Stomach smooth muscle (tissue), 2 donors: ENCODE results near the gene RNF123.

Source experiments
- H3K27ac ChIP-seq: one replicate; pipeline ENCODE4 v1.7.0; 2013; ENCODE audit warnings: mild to moderate bottlenecking, low read length, inconsistent platforms
- H3K27me3 ChIP-seq, 2 donors: one replicate each; pipeline ENCODE4 v1.7.0; 2013; ENCODE audit warnings: low read length in 2 of 2; ENCODE audit not compliant: insufficient read depth in 2 of 2, control insufficient read depth in 1 of 2
- H3K36me3 ChIP-seq, 2 donors: one replicate each; pipeline ENCODE4 v1.7.0; 2013; ENCODE audit warnings: low read length in 2 of 2; ENCODE audit not compliant: control insufficient read depth in 2 of 2, insufficient read depth in 2 of 2
- H3K4me1 ChIP-seq: one replicate; pipeline ENCODE4 v1.7.0; 2013; ENCODE audit warnings: low read length; ENCODE audit not compliant: control insufficient read depth, insufficient read depth
- H3K4me3 ChIP-seq, 2 donors: one replicate each; pipeline ENCODE4 v1.7.0; 2013; ENCODE audit warnings: low read length in 2 of 2
- H3K9ac ChIP-seq, 2 donors: one replicate each; pipeline ENCODE4 v1.7.0; 2013; ENCODE audit warnings: low read length in 2 of 2, mild to moderate bottlenecking in 1 of 2
- H3K9me3 ChIP-seq, 2 donors: one replicate each; pipeline ENCODE4 v1.7.0; 2013; ENCODE audit warnings: low read length in 2 of 2; ENCODE audit not compliant: control insufficient read depth in 2 of 2
- donor health status: healthy.
- donor health status: Pancreatic carcinoma.

RNF123 gene

GRCh38 chr3:49650637-49651036, 38.7 kb upstream of the RNF123 start:
- Histone ChIP-seq H3K9ac (no peak overlapping the region), H3K4me1 (no peaks in the 10 kb centered on the region), H3K27ac (no peak overlapping the region), H3K4me3 (no peak overlapping the region), H3K27me3 (peaks cover 0 to 2% of the 10 kb centered on the region in 2 donors), H3K36me3 (no peaks in the 10 kb centered on the region), H3K9me3 (no peaks in the 10 kb centered on the region)

DNA sequence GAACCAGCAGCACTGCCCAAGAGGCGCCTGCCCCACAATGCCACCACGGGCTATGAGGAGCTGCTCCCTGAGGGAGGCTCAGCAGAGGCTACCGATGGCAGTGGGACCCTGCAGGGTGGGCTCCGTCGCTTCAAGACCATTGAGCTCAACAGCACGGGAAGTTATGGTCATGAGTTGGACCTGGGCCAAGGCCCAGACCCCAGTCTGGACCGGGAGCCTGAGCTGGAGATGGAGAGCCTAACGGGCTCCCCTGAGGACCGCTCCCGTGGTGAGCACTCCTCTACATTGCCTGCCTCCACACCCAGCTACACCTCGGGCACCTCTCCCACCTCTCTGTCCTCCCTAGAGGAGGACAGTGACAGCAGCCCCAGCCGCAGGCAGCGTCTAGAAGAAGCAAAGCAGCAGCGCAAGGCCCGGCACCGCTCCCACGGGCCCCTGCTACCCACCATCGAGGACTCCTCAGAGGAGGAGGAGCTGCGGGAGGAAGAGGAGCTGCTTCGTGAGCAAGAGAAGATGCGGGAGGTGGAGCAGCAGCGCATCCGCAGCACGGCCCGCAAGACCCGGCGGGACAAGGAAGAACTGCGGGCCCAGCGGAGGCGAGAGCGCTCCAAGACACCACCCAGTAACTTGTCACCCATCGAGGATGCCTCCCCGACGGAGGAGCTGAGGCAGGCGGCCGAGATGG, 37.0 kb upstream of the RNF123 start:
- Histone ChIP-seq H3K27me3 (peaks cover 2 to 5% of the 10 kb centered on the region in 2 donors), H3K9ac (no peak overlapping the region), H3K4me3 (no peak overlapping the region), H3K4me1 (peaks cover 3% of the 10 kb centered on the region), H3K36me3 (no peaks in the 10 kb centered on the region), H3K27ac (no peak overlapping the region), H3K9me3 (no peaks in the 10 kb centered on the region)

DNA sequence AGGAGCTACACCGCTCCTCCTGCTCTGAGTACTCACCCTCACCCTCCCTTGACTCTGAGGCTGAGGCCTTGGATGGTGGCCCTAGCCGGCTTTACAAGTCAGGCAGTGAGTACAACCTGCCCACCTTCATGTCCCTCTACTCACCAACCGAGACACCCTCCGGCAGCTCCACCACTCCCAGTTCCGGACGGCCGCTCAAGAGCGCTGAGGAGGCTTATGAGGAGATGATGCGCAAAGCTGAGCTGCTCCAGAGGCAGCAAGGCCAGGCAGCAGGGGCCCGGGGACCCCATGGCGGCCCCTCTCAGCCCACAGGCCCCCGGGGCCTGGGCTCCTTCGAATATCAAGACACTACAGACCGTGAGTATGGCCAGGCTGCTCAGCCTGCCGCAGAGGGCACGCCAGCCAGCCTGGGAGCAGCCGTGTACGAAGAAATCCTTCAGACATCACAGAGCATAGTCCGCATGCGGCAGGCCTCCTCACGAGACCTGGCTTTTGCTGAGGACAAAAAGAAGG, 36.4 kb upstream of the RNF123 start:
- H3K36me3 ChIP-seq: no peaks in the 10 kb centered on the region
- H3K9ac ChIP-seq: no peak overlapping the region
- no peak overlapping the region for H3K4me3 ChIP-seq
- H3K27ac ChIP-seq: no peak overlapping the region
- H3K27me3 ChIP-seq: peaks cover 2 to 5% of the 10 kb centered on the region in 2 donors
- H3K4me1 ChIP-seq: peaks cover 3% of the 10 kb centered on the region
- no peaks in the 10 kb centered on the region for H3K9me3 ChIP-seq

DNA sequence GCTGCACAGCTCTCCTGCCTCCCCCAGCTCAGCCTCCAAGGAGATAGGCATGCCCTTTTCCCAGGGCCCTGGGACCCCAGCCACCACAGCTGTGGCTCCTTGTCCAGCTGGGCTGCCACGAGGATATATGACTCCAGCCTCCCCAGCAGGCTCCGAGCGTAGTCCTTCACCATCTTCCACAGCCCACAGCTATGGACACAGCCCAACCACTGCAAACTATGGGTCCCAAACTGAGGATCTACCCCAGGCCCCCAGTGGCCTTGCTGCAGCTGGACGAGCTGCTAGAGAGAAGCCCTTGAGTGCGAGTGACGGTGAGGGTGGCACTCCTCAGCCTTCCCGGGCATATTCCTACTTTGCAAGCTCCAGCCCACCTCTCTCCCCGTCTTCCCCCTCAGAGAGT, 35.7 kb upstream of the RNF123 start:
- Histone ChIP-seq H3K27ac (no peak overlapping the region), H3K4me3 (no peak overlapping the region), H3K9me3 (no peaks in the 10 kb centered on the region), H3K4me1 (peaks cover 3% of the 10 kb centered on the region), H3K9ac (no peak overlapping the region), H3K27me3 (peaks cover 2 to 5% of the 10 kb centered on the region in 2 donors), H3K36me3 (no peaks in the 10 kb centered on the region)

- no peaks in the 10 kb centered on the region for H3K9me3 ChIP-seq
- no peaks in the 10 kb centered on the region for H3K36me3 ChIP-seq
- H3K27ac ChIP-seq: no peak overlapping the region
- H3K4me3 ChIP-seq: no peak overlapping the region
- H3K4me1 ChIP-seq: peaks cover 3% of the 10 kb centered on the region
- H3K9ac ChIP-seq: no peak overlapping the region
- peaks cover 2 to 5% of the 10 kb centered on the region in 2 donors for H3K27me3 ChIP-seq
These were observed 35.1 kb upstream of the RNF123 start for GRCh38 chr3:49654176-49654825.

GRCh38 chr3:49654955-49655556, 34.3 kb upstream of the RNF123 start:
- Histone ChIP-seq H3K27me3 (peaks cover 2 to 5% of the 10 kb centered on the region in 2 donors), H3K36me3 (no peaks in the 10 kb centered on the region), H3K9me3 (no peaks in the 10 kb centered on the region), H3K9ac (no peak overlapping the region), H3K4me3 (no peak overlapping the region), H3K4me1 (peaks cover 3% of the 10 kb centered on the region), H3K27ac (no peak overlapping the region)

DNA sequence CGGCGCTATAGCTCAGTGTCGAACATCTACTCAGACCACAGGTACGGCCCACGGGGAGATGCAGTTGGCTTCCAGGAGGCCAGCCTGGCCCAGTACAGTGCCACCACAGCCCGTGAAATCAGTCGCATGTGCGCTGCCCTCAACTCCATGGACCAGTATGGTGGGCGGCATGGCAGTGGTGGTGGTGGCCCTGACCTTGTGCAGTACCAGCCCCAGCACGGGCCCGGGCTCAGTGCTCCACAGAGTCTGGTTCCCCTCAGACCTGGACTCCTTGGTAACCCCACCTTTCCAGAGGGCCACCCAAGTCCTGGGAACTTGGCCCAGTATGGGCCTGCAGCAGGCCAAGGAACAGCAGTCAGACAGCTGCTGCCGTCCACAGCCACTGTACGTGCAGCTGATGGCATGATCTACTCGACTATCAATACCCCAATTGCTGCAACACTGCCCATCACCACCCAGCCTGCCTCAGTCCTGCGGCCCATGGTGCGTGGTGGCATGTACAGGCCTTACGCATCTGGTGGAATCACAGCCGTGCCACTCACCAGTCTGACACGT, 33.5 kb upstream of the RNF123 start:
- Histone ChIP-seq H3K9me3 (no peaks in the 10 kb centered on the region), H3K27ac (no peak overlapping the region), H3K4me1 (peaks cover 3% of the 10 kb centered on the region), H3K36me3 (no peaks in the 10 kb centered on the region), H3K27me3 (peaks cover 2 to 5% of the 10 kb centered on the region in 2 donors), H3K4me3 (no peak overlapping the region), H3K9ac (no peak overlapping the region)

- H3K9ac ChIP-seq: no peak overlapping the region
These were observed 32.7 kb upstream of the RNF123 start for GRCh38 chr3:49656541-49657112.

GRCh38 chr3:49657208-49657915, 32.0 kb upstream of the RNF123 start:
- no peak overlapping the region for H3K27ac ChIP-seq
- no peaks in the 10 kb centered on the region for H3K9me3 ChIP-seq
- peaks cover 3 to 5% of the 10 kb centered on the region in 2 donors for H3K27me3 ChIP-seq
- H3K4me3 ChIP-seq: no peak overlapping the region
- peaks cover 3% of the 10 kb centered on the region for H3K4me1 ChIP-seq
- H3K36me3 ChIP-seq: no peaks in the 10 kb centered on the region
- no peak overlapping the region for H3K9ac ChIP-seq

More at GRCh38 chr3:49656541-49657112, 32.7 kb upstream of the RNF123 start:
- peaks cover 2 to 5% of the 10 kb centered on the region in 2 donors for H3K27me3 ChIP-seq
- H3K4me1 ChIP-seq: peaks cover 3% of the 10 kb centered on the region
- no peaks in the 10 kb centered on the region for H3K9me3 ChIP-seq
- H3K4me3 ChIP-seq: no peak overlapping the region
- H3K36me3 ChIP-seq: no peaks in the 10 kb centered on the region
- no peak overlapping the region for H3K27ac ChIP-seq

DNA sequence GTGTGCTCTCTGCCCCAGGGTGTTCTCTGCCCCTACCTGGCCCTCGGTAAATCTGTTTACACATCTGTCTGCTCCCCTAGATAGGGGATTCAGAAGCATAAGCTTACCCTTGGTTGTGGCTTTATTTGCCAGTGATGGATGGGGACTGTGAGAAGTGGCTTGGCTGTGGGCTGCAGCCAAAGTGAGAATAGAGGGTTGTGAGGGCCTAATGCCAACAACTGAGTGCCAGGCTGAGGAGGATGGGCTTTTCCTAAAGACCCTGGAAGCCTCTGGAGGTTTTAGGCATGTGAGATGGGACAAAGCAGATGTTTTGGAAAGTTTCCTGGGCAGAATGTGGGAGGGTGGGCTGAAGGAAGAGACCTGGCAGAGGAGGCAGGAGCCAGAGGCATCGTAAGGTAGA, 30.6 kb upstream of the RNF123 start:
- Histone ChIP-seq H3K9me3 (no peaks in the 10 kb centered on the region), H3K4me1 (peaks cover 3% of the 10 kb centered on the region), H3K27me3 (peaks cover 3 to 5% of the 10 kb centered on the region in 2 donors), H3K36me3 (no peaks in the 10 kb centered on the region), H3K9ac (no peak overlapping the region), H3K27ac (no peak overlapping the region), H3K4me3 (no peak overlapping the region)
